ENCODE results near the gene AK5. TPM values are rescaled to one million over a fixed set of nuclear protein-coding genes. Genes with fewer than 3 reads are reported as not detected.

The AK5 gene
- polyA plus RNA-seq, 3 donors = 0.34 to 0.72 (median 0.48) TPM

DNA sequence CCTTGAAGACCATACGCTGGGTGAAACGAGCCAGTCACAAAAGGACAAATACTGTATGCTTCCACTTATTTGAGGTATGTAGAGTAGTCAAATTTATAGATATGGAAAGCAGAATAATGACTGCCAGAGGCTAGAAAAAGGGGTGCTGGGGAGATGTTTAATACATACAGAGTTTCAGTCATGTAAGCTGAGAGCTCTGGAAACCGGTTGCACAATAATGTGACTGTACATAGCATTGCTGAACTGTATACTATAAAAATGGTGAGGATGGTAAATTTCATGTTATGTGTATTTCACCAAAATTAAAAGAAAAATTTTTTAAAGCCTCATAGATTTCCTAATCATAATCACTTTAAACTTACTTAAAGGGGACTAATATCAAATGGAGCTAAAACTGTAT, 289.8 kb downstream of the AK5 start:
- Histone ChIP-seq H3K4me2 (replicated peaks; ENCODE audit: extremely low read depth, low read length, poor library complexity, severe bottlenecking) (no peak overlapping the region), H2AFZ (ENCODE audit: insufficient read depth, low read depth, low read length, poor library complexity, severe bottlenecking) (no peak overlapping the region), H4K20me1 (ENCODE audit: insufficient read depth, low read length) (no peaks in the 10 kb centered on the region), H3K4me1 (ENCODE audit: control insufficient read depth in 1 of 2, insufficient read depth in 2 of 2, low read length in 2 of 2) (no peaks in the 10 kb centered on the region), H3K36me3 (replicated peaks in 1 of 2; ENCODE audit: control insufficient read depth in 1 of 2, insufficient read depth in 2 of 2, low read length in 2 of 2) (peaks cover 40 to 71% of the 10 kb centered on the region in 2 donors), H3K27me3 (ENCODE audit: control insufficient read depth in 2 of 2, insufficient read depth in 2 of 2, low read length in 2 of 2) (no peaks in the 10 kb centered on the region), H3K79me2 (ENCODE audit: insufficient read depth, low read length) (no peaks in the 10 kb centered on the region), H3K9ac (ENCODE audit: insufficient read depth, low read length, poor library complexity, severe bottlenecking) (no peak overlapping the region), H3K9me3 (replicated peaks in 1 of 2; ENCODE audit: control insufficient read depth in 1 of 2, insufficient read depth in 1 of 2, low read length in 2 of 2) (no peaks in the 10 kb centered on the region), H3K27ac (ENCODE audit: low read depth in 1 of 2, low read length in 2 of 2) (no peak overlapping the region), H3K4me3 (replicated peaks in 1 of 3; ENCODE audit: low read depth in 2 of 3, low read length in 3 of 3) (no peak overlapping the region)
- Mint-ChIP-seq H3K27ac (no peak overlapping the region), H3K27me3 (ENCODE audit: low read depth in 3 of 3) (no peaks in the 10 kb centered on the region), H3K9me3 (no peaks in the 10 kb centered on the region), H3K36me3 (peaks cover 67 to 75% of the 10 kb centered on the region in 2 donors), H3K4me1 (no peaks in the 10 kb centered on the region), H3K4me3 (no peak overlapping the region)
- TF ChIP-seq CTCF (IDR thresholded peaks at IDR 0.05) = no peak
- 100% methylated on average over 2 of the region's 3 CpGs for WGBS (ENCODE audit: insufficient coverage)
- intact Hi-C loops (cut with micrococcal nuclease) = no loop called here
- no peak for DNase-seq

DNA sequence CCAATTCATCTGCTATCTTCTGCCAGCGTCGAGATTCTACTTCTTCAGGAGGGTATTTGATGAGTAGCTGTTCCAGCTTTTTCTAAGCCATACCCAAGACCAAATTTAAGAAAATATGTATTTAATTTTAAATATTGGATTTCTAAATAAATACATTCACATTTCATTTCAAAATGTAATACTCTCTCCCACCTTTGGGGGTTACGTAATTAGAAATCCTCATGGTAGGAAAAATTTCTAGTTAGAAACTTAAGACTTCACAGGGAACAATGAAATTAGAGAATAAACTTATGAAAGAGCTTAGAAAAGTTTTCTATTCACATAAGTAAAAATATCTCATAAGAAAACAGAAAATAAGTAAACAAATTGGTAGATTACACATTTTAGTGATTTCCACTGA, 297.7 kb downstream of the AK5 start:
- intact Hi-C loops (cut with micrococcal nuclease) = no loop called here
- DNase-seq = no peak
- H3K27me3 Mint-ChIP-seq (ENCODE audit: low read depth in 3 of 3) = no peaks in the 10 kb centered on the region
- H3K9ac ChIP-seq (ENCODE audit: insufficient read depth, low read length, poor library complexity, severe bottlenecking) = no peak overlapping the region
- H3K36me3 Mint-ChIP-seq = peaks cover 67 to 76% of the 10 kb centered on the region in 2 donors
- no peaks in the 10 kb centered on the region for H3K4me1 ChIP-seq (ENCODE audit: control insufficient read depth in 1 of 2, insufficient read depth in 2 of 2, low read length in 2 of 2)
- WGBS (ENCODE audit: insufficient coverage) = no CpG with 5 or more reads among the region's 3 CpGs
- no peak overlapping the region for H3K4me3 Mint-ChIP-seq
- H3K27me3 ChIP-seq (ENCODE audit: control insufficient read depth in 2 of 2, insufficient read depth in 2 of 2, low read length in 2 of 2) = no peaks in the 10 kb centered on the region
- no peaks in the 10 kb centered on the region for H3K4me1 Mint-ChIP-seq
- H3K9me3 Mint-ChIP-seq = no peaks in the 10 kb centered on the region
- H4K20me1 ChIP-seq (ENCODE audit: insufficient read depth, low read length) = no peaks in the 10 kb centered on the region
- H3K36me3 ChIP-seq (replicated peaks in 1 of 2; ENCODE audit: control insufficient read depth in 1 of 2, insufficient read depth in 2 of 2, low read length in 2 of 2) = peaks cover 77 to 94% of the 10 kb centered on the region in 2 donors
- no peak overlapping the region for H3K4me3 ChIP-seq (replicated peaks in 1 of 3; ENCODE audit: low read depth in 2 of 3, low read length in 3 of 3)
- no peak for TF ChIP-seq CTCF (IDR thresholded peaks at IDR 0.05)
- H3K79me2 ChIP-seq (ENCODE audit: insufficient read depth, low read length) = no peaks in the 10 kb centered on the region
- H3K4me2 ChIP-seq (replicated peaks; ENCODE audit: extremely low read depth, low read length, poor library complexity, severe bottlenecking) = no peak overlapping the region
- no peaks in the 10 kb centered on the region for H3K9me3 ChIP-seq (replicated peaks in 1 of 2; ENCODE audit: control insufficient read depth in 1 of 2, insufficient read depth in 1 of 2, low read length in 2 of 2)
- H3K27ac ChIP-seq (ENCODE audit: low read depth in 1 of 2, low read length in 2 of 2) = no peak overlapping the region
- H2AFZ ChIP-seq (ENCODE audit: insufficient read depth, low read depth, low read length, poor library complexity, severe bottlenecking) = no peak overlapping the region
- H3K27ac Mint-ChIP-seq = no peak overlapping the region
